Activated T-helper 1 cell treated with anti-CD3 and anti-CD28 coated beads, Interleukin-12 subunit alpha, Interleukin-12 subunit beta, Interleukin-2, Interleukin-4 antibody, amounts not matched to agents 30 ng/mL and 10 ng/mL and 1 ng/mL, durations not matched to agents 14 hours and 24 hours and 36 hours (primary cell): ENCODE measurements around the gene USP4. TPM values are rescaled to one million over a fixed set of nuclear protein-coding genes. Genes with fewer than 3 reads are reported as not detected.

ENCODE experiments used
- DNase-seq: peaks from one replicate; pipeline ENCODE4 v3.0.0; 2021; ENCODE audit warnings: low spot score
- H3K27ac Mint-ChIP-seq: one replicate; pipeline ENCODE4 v1.8.0; 2021; ENCODE audit warnings: mild to moderate bottlenecking, mixed read lengths
- H3K27me3 Mint-ChIP-seq: one replicate; pipeline ENCODE4 v1.8.0; 2022; ENCODE audit warnings: mild to moderate bottlenecking, moderate library complexity, mixed read lengths; ENCODE audit not compliant: insufficient read depth
- H3K36me3 Mint-ChIP-seq: one replicate; pipeline ENCODE4 v1.8.0; 2021; ENCODE audit warnings: low read depth, mixed read lengths
- H3K4me1 Mint-ChIP-seq: one replicate; pipeline ENCODE4 v1.8.0; 2021; ENCODE audit warnings: low read depth, mixed read lengths
- H3K4me3 Mint-ChIP-seq: one replicate; pipeline ENCODE4 v1.8.0; 2021; ENCODE audit warnings: mild to moderate bottlenecking, moderate library complexity, mixed read lengths
- H3K9me3 Mint-ChIP-seq: one replicate; pipeline ENCODE4 v1.8.0; 2021; ENCODE audit warnings: mixed read lengths
- intact Hi-C: fragments of 100-400 bp; cut with micrococcal nuclease; formaldehyde crosslinking; loops from one replicate; pipeline ENCODE4 v1.15.1; 2024
- total RNA-seq: library from RNA; stranded (reverse); gene quantifications from 2 replicates; pipeline ENCODE4 v1.2.3, GENCODE V29; 2022

The USP4 gene
- total RNA-seq, 1 donor from 2014 or later, result 84.4 TPM

DNA sequence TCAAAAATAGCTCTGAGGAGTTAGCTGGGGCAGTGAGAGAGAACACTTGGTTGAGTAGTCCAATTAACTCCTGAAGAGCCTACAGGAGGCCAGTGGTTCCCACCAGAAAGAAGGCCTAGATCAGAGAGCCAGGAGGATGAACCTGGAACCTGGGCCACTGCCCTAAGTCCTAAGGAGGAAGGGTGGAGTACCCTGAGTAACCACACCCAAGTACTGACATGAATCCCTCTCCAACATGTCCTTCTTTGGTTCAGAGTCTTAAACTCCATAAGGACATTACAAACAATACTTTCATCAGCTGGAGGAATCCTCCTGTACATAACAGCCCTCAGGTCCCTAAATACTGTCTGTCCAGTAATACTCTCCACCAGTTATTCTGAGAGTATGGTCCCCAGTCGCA lies 37.2 kb downstream of the USP4 start:
- Mint-ChIP-seq H3K4me3 (no peak overlapping the region), H3K36me3 (peaks cover 30% of the 10 kb centered on the region), H3K27ac (no peak overlapping the region), H3K27me3 (no peaks in the 10 kb centered on the region), H3K9me3 (no peaks in the 10 kb centered on the region), H3K4me1 (no peaks in the 10 kb centered on the region)
- intact Hi-C loops, result no loop called here
- no peak for DNase-seq

DNA sequence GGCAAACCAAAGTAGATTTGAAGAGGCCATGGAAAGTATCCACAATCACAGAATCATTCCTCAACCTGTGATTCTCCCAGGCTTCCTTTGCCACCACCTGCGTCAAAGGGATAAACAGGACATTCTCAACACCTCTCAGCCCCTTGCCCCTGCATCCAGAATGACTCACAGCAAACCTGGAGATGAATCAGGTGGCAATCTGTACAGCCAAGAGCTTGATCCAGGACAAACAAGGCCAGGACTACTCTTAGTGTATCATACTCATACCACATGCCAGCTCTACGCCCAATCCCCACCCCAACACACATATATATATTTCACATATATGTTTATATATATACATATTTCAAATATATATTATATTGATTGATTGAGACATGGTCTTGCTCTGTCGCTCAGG lies 39.3 kb downstream of the USP4 start:
- Mint-ChIP-seq H3K27me3 (no peaks in the 10 kb centered on the region), H3K4me3 (no peak overlapping the region), H3K9me3 (no peaks in the 10 kb centered on the region), H3K4me1 (no peaks in the 10 kb centered on the region), H3K27ac (no peak overlapping the region), H3K36me3 (peaks cover 35% of the 10 kb centered on the region)
- intact Hi-C loops, result no loop called here
- DNase-seq, result no peak

DNA sequence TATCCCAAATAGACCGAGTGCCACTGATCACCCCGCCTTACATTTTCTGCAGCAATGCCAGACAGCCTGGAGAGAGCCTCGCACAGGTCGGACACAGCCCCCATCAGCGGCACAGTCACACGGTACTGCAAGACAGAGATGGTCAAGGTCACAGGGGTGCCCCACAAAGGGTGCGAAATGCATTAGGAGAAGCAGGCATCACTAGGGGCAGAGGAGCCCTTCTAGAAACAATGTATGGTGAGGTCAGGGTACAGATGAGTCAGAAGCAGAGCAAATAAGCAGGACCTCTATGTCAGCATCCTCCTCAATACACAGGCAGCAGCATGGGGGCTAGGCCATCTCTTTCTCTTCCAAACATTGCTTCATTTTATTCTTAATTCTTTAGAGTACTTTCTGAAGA lies 41.3 kb downstream of the USP4 start:
- H3K36me3 Mint-ChIP-seq, result peaks cover 45% of the 10 kb centered on the region
- no peak overlapping the region for H3K4me3 Mint-ChIP-seq
- no peaks in the 10 kb centered on the region for H3K27me3 Mint-ChIP-seq
- H3K27ac Mint-ChIP-seq, result no peak overlapping the region
- intact Hi-C loops, result no loop called here
- no peak for DNase-seq
- H3K9me3 Mint-ChIP-seq, result no peaks in the 10 kb centered on the region
- peaks cover 3% of the 10 kb centered on the region for H3K4me1 Mint-ChIP-seq

DNA sequence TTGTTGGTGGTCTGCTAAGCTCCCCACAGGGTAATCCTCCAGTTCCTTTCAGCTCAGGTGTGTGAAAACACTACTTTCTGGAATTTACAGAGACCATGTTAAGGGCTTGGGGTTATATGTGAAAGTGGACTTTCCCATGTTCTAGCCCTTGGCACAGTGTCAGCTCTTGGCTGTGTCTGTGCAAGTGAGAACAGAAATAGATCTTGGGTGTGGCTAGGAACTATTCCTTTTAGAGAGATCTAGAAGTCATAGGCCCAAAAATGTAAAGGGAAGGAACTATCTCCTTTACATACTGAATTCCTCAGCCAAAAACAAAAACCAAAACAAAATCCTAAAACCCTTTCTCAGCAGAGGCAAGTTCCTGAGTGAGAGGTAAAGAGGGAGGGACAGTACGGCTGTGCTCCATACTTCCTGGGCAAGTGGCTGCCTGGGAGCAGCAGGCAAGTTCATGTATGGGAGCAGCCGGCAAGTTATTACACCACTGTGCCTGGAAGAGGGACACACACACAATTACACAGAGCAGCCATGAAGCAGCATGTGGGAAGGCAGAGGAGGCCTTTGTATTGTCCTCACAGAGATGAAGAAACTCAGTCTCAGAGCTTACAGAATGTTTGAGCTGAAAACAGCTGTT lies 43.0 kb downstream of the USP4 start:
- peak overlapping the region; percentile 62 for H3K27ac Mint-ChIP-seq
- H3K9me3 Mint-ChIP-seq, result no peaks in the 10 kb centered on the region
- no peak overlapping the region for H3K4me3 Mint-ChIP-seq
- DNase-seq, result no peak
- H3K4me1 Mint-ChIP-seq, result peaks cover 3% of the 10 kb centered on the region
- H3K36me3 Mint-ChIP-seq, result peaks cover 49% of the 10 kb centered on the region
- intact Hi-C loops, result no loop called here
- H3K27me3 Mint-ChIP-seq, result no peaks in the 10 kb centered on the region

DNA sequence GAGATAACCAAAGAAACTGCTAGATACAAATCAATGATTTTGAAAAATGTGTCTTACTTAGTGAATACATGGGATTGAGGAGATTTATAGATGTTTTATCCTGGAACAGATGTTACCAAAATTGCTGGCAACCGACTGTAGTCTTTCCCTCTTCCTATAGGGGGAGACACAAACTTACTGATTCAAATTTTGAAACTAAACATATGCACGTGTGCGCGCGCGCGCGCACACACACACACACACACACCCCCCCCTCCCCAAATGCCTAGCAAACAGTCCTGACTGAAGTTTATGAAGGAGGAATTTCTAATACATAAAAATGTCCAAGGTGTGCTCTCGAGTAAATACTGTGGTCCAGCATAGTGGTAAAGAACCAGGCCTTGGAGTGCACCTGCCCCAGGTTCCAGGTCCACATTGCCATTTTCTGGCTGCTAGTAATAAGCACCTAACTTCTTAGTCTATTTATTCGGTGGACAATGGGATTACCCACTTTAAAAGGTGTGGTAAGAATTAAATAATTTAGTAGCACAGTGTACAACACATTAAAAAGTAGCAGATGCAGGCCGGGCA lies 44.3 kb downstream of the USP4 start:
- DNase-seq, result peak; percentile 9

GRCh38 chr3:49294343-49294742 lies 45.5 kb downstream of the USP4 start:
- intact Hi-C loops, result loop anchor here (2.0 kb wide), 1 partner anchor 46 kb away; the partner anchor contains the start of gene USP4
- H3K36me3 Mint-ChIP-seq, result peaks cover 42% of the 10 kb centered on the region

More for the DNA sequence above, 44.3 kb downstream of the USP4 start:
- Mint-ChIP-seq H3K9me3 (no peaks in the 10 kb centered on the region), H3K4me1 (peaks cover 3% of the 10 kb centered on the region), H3K27ac (no peak overlapping the region), H3K4me3 (no peak overlapping the region), H3K36me3 (peaks cover 49% of the 10 kb centered on the region), H3K27me3 (no peaks in the 10 kb centered on the region)
- intact Hi-C loops, result loop anchor here (1.0 to 2.0 kb wide), 2 partner anchors 45 to 154 kb away; partner anchors contain the start of gene USP4

DNA sequence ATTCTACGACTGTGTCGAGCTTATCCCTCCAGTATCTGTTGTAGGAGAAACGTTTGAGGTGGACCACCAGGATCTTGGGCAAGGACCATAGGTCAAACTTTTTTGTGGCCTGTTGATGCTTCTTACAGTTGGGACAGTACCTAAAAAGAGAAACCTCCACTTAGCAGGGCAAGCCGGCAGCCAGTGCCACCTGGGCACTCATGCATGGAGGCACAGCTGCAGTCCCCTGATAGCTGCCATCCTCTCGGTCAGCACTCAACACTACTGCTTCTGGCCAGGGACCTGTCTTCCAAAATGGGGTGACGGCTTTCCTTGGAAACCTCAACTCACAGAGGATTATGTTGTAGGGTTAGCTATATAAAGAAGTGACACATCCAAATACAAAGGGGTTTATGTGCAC lies 55.9 kb downstream of the USP4 start:
- no peaks in the 10 kb centered on the region for H3K27me3 Mint-ChIP-seq
- no peaks in the 10 kb centered on the region for H3K9me3 Mint-ChIP-seq
- H3K36me3 Mint-ChIP-seq, result peaks cover 54% of the 10 kb centered on the region
- intact Hi-C loops, result no loop called here
- H3K4me3 Mint-ChIP-seq, result no peak overlapping the region
- DNase-seq, result no peak
- no peaks in the 10 kb centered on the region for H3K4me1 Mint-ChIP-seq
- no peak overlapping the region for H3K27ac Mint-ChIP-seq

More at GRCh38 chr3:49294343-49294742, 45.5 kb downstream of the USP4 start:
- H3K4me1 Mint-ChIP-seq, result peaks cover 3% of the 10 kb centered on the region
- peak overlapping the region; percentile 13 for H3K27ac Mint-ChIP-seq
- H3K4me3 Mint-ChIP-seq, result no peak overlapping the region
- H3K27me3 Mint-ChIP-seq, result no peaks in the 10 kb centered on the region
- no peaks in the 10 kb centered on the region for H3K9me3 Mint-ChIP-seq
- no peak for DNase-seq

- no peak overlapping the region for H3K27ac Mint-ChIP-seq
- intact Hi-C loops, result no loop called here
- H3K4me1 Mint-ChIP-seq, result peaks cover 21% of the 10 kb centered on the region
- no peaks in the 10 kb centered on the region for H3K9me3 Mint-ChIP-seq
- no peak overlapping the region for H3K4me3 Mint-ChIP-seq
- peaks cover 26% of the 10 kb centered on the region for H3K36me3 Mint-ChIP-seq
- no peak for DNase-seq
- H3K27me3 Mint-ChIP-seq, result no peaks in the 10 kb centered on the region
Observed at GRCh38 chr3:49279376-49279775, 60.5 kb downstream of the USP4 start.

GRCh38 chr3:49278548-49278947 lies 61.3 kb downstream of the USP4 start:
- H3K27ac Mint-ChIP-seq, result no peak overlapping the region
- intact Hi-C loops, result no loop called here

DNA sequence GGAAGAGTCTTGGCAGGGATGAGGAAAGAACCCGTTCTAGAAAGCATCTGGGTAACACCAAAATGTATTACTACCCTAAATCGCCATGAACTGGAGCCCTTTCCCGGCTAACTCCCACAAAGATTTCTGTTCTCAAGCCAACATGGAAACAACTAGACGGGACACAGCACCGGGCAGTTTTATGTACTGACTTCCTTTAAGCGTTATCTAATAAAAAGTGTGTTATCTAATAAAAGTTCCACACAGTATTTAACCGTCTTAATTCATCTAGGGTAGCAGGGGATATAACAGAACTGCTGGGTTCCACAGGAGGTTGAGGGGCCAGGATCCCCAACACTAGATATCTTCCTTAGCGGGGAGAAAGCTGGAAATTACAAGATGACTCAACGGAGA lies 62.5 kb downstream of the USP4 start:
- H3K27me3 Mint-ChIP-seq, result no peaks in the 10 kb centered on the region
- H3K36me3 Mint-ChIP-seq, result peaks cover 18% of the 10 kb centered on the region
- H3K9me3 Mint-ChIP-seq, result no peaks in the 10 kb centered on the region
- H3K4me3 Mint-ChIP-seq, result peak overlapping the region; percentile 82
- H3K4me1 Mint-ChIP-seq, result peaks cover 21% of the 10 kb centered on the region
- no peak for DNase-seq
- peak overlapping the region; percentile 82 for H3K27ac Mint-ChIP-seq
- intact Hi-C loops, result loop anchor here (1.0 to 2.0 kb wide), 2 partner anchors 107 to 183 kb away; partner anchors contain the start of genes KLHDC8B and QRICH1

More at GRCh38 chr3:49278548-49278947, 61.3 kb downstream of the USP4 start:
- Mint-ChIP-seq H3K36me3 (peaks cover 22% of the 10 kb centered on the region), H3K27me3 (no peaks in the 10 kb centered on the region), H3K4me3 (no peak overlapping the region), H3K4me1 (peaks cover 21% of the 10 kb centered on the region), H3K9me3 (no peaks in the 10 kb centered on the region)
- no peak for DNase-seq

- Mint-ChIP-seq H3K4me1 (peaks cover 21% of the 10 kb centered on the region), H3K27me3 (no peaks in the 10 kb centered on the region), H3K9me3 (no peaks in the 10 kb centered on the region), H3K27ac (peak within 1 kb of the TSS; percentile 82), H3K4me3 (peak within 1 kb of the TSS; percentile 82), H3K36me3 (peaks cover 18% of the 10 kb centered on the region)
- intact Hi-C loops, result loop anchor here (1.0 to 2.0 kb wide), 2 partner anchors 106 to 182 kb away; partner anchors contain the start of genes KLHDC8B and QRICH1
- peak; percentile 70 for DNase-seq
Observed at GRCh38 chr3:49276475-49277382, 63.1 kb downstream of the USP4 start, which contains the start of gene C3orf62. TSS of gene C3orf62 (minus strand) at chr3:49277232. CDS start at chr3:49276872, 360 bp downstream.

- Mint-ChIP-seq H3K9me3 (no peaks in the 10 kb centered on the region), H3K4me1 (peaks cover 21% of the 10 kb centered on the region), H3K27ac (peak overlapping the region; percentile 29), H3K36me3 (peaks cover 17% of the 10 kb centered on the region), H3K4me3 (peak overlapping the region; percentile 33), H3K27me3 (no peaks in the 10 kb centered on the region)
- DNase-seq, result no peak
- intact Hi-C loops, result no loop called here
Observed at GRCh38 chr3:49273825-49274532, 65.9 kb downstream of the USP4 start.
